A549 (cell line): Measurements from ENCODE around the gene PYGL. TPM values are rescaled to one million over a fixed set of nuclear protein-coding genes. Genes with fewer than 3 reads are reported as not detected.

ENCODE experiments used
- ATAC-seq, 2 experiments: fragments of 200-7000 bp in 1 of 2; fragments of >200 bp in 1 of 2; cut with Nextera tagmentation in 1 of 2; cut with Tn5 transposase in 1 of 2; 3 replicates each; pipeline versions ENCODE4 v1.8.0 to v1.9.1; 2018 to 2020; ENCODE audit warnings: mild to moderate bottlenecking in 1 of 2, moderate library complexity in 1 of 2
- CTCF ChIA-PET: fragments of 300-600 bp; sonication (Branson Sonifier 250); formaldehyde crosslinking; extraction: SDS; loops from one replicate; lab custom pipeline; 2021; ENCODE audit warnings: antibody characterized with exemption, inconsistent platforms; lab: Yijun Ruan, JAX
- POLR2A ChIA-PET: fragments of 350-600 bp; formaldehyde crosslinking; extraction: SDS; loops from one replicate; lab custom pipeline; 2021; ENCODE audit warnings: antibody characterized with exemption, inconsistent platforms; lab: Yijun Ruan, JAX
- DNase-seq, 2 experiments: peaks; one replicate each; pipeline versions ENCODE4 v3.0.0 to v3.0.0-alpha.2; 2011 to 2016; ENCODE audit warnings: low read depth in 1 of 2, low spot score in 1 of 2
- FAIRE-seq: peaks from 2 replicates; lab custom pipeline; 2011; peaks lifted over from hg19 to GRCh38; lab: Jason Lieb, UNC
- H3K27ac ChIP-seq, 2 experiments: fragments of >200 bp; sonication (Bioruptor Twin); formaldehyde crosslinking; 3 replicates each; pipeline ENCODE4 v1.5.1; 2016 to 2017
- H3K4me1 ChIP-seq: fragments of >200 bp; sonication (Bioruptor Twin); formaldehyde crosslinking; 3 replicates; pipeline ENCODE4 v1.6.1; 2016
- H3K4me2 ChIP-seq: fragments of >200 bp; sonication (Bioruptor Twin); formaldehyde crosslinking; 3 replicates; pipeline ENCODE4 v1.6.1; 2016
- H3K4me3 ChIP-seq: fragments of >200 bp; sonication (Bioruptor Twin); formaldehyde crosslinking; 3 replicates; pipeline ENCODE4 v1.5.1; 2016
- H3K9me3 ChIP-seq: fragments of >200 bp; sonication (Bioruptor Twin); formaldehyde crosslinking; 3 replicates; pipeline ENCODE4 v1.6.1; 2016
- BCL3 ChIP-seq: fragments of >200 bp; sonication (Bioruptor Twin); formaldehyde crosslinking; IDR thresholded peaks from 3 replicates; pipeline ENCODE4 v1.6.1; 2016
- BHLHE40 ChIP-seq: IDR thresholded peaks from 2 replicates; pipeline ENCODE4 v1.6.1; 2012; ENCODE audit warnings: low read depth, low read length, inconsistent platforms
- CBX2 ChIP-seq: fragments of 200-600 bp; sonication (generic); IDR thresholded peaks from 2 replicates; pipeline ENCODE4 v1.6.1; 2016; ENCODE audit warnings: low read depth, mild to moderate bottlenecking, borderline replicate concordance
- CHD4 ChIP-seq: fragments of 200-600 bp; sonication (generic); IDR thresholded peaks from 2 replicates; pipeline ENCODE4 v1.6.1; 2016; ENCODE audit warnings: antibody characterized with exemption, mild to moderate bottlenecking, borderline replicate concordance
- E2F6 ChIP-seq: IDR thresholded peaks from 2 replicates; pipeline ENCODE4 v1.6.1; 2012; ENCODE audit warnings: low read depth, borderline replicate concordance
- FOSB ChIP-seq: fragments of 250-450 bp; sonication (Bioruptor Pico); IDR thresholded peaks from 2 replicates; pipeline ENCODE4 v1.5.0; 2020; ENCODE audit warnings: mild to moderate bottlenecking, moderate library complexity
- GATA3 ChIP-seq: IDR thresholded peaks from 2 replicates; pipeline ENCODE4 v1.6.1; 2012; ENCODE audit warnings: borderline replicate concordance
- HDAC2 ChIP-seq: fragments of 200-600 bp; sonication (generic); IDR thresholded peaks from 2 replicates; pipeline ENCODE4 v1.6.1; 2016
- HEYL ChIP-seq: fragments of 250-450 bp; sonication (Bioruptor Pico); IDR thresholded peaks from 2 replicates; pipeline ENCODE4 v1.8.0; 2021; ENCODE audit warnings: mild to moderate bottlenecking, moderate library complexity
- HOXB13 ChIP-seq: fragments of 250-450 bp; sonication (Bioruptor Pico); IDR thresholded peaks from 2 replicates; pipeline ENCODE4 v1.5.0; 2020; ENCODE audit warnings: low read depth, mild to moderate bottlenecking, moderate library complexity
- JUN ChIP-seq, 2 experiments: fragments of >200 bp; sonication (Bioruptor Twin); formaldehyde crosslinking; IDR thresholded peaks; 2 replicates in 1 of 2; 3 replicates in 1 of 2; pipeline ENCODE4 v1.6.1; 2016 to 2017
- MAX ChIP-seq: IDR thresholded peaks from 2 replicates; pipeline ENCODE4 v1.6.1; 2012
- MAZ ChIP-seq: fragments of 150-350 bp; IDR thresholded peaks from 2 replicates; pipeline ENCODE4 v1.6.1; 2014; ENCODE audit warnings: antibody characterized with exemption, low read depth, low read length, borderline replicate concordance
- MYC ChIP-seq: IDR thresholded peaks from 2 replicates; pipeline ENCODE4 v1.6.1; 2012; ENCODE audit warnings: mild to moderate bottlenecking, inconsistent platforms, low read length, improper control_type of control experiment, borderline replicate concordance
- NR3C1 ChIP-seq: fragments of >200 bp; sonication (Bioruptor Twin); formaldehyde crosslinking; IDR thresholded peaks from 3 replicates; pipeline ENCODE4 v1.6.1; 2017
- PBX3 ChIP-seq: IDR thresholded peaks from 2 replicates; pipeline ENCODE4 v1.6.1; 2012
- PHF8 ChIP-seq: fragments of 200-600 bp; sonication (generic); IDR thresholded peaks from 2 replicates; pipeline ENCODE4 v1.6.1; 2016; ENCODE audit warnings: low read depth, mild to moderate bottlenecking, antibody characterized with exemption, moderate library complexity, borderline replicate concordance
- POLR2A ChIP-seq: IDR thresholded peaks from 2 replicates; pipeline ENCODE4 v1.6.1; 2012; ENCODE audit warnings: mild to moderate bottlenecking, low read length
- RARB ChIP-seq: fragments of 250-450 bp; sonication (Bioruptor Pico); IDR thresholded peaks from 2 replicates; pipeline ENCODE4 v1.8.0; 2021; ENCODE audit warnings: mild to moderate bottlenecking, moderate library complexity
- REST ChIP-seq: fragments of 200-600 bp; sonication (generic); IDR thresholded peaks from 2 replicates; pipeline ENCODE4 v1.6.1; 2016; ENCODE audit warnings: antibody characterized with exemption, mild to moderate bottlenecking, moderate library complexity
- RFX5 ChIP-seq: fragments of 450-650 bp; IDR thresholded peaks from 2 replicates; pipeline ENCODE4 v1.7.1; 2014; ENCODE audit warnings: antibody characterized with exemption, mild to moderate bottlenecking, moderate library complexity
- RNF2 ChIP-seq: fragments of 200-600 bp; sonication (generic); IDR thresholded peaks from 2 replicates; pipeline ENCODE4 v1.6.1; 2016; ENCODE audit warnings: low read depth, mild to moderate bottlenecking, antibody characterized with exemption, moderate library complexity, borderline replicate concordance
- SMC3 ChIP-seq: fragments of >200 bp; sonication (Bioruptor Twin); formaldehyde crosslinking; IDR thresholded peaks from 3 replicates; pipeline ENCODE4 v1.6.1; 2018; ENCODE audit warnings: inconsistent platforms
- SREBF2 ChIP-seq: fragments of 450-650 bp; IDR thresholded peaks from 2 replicates; pipeline ENCODE4 v1.6.1; 2014; ENCODE audit warnings: mild to moderate bottlenecking, moderate library complexity
- ZSCAN20 ChIP-seq: fragments of 250-450 bp; sonication (Bioruptor Pico); IDR thresholded peaks from 2 replicates; pipeline ENCODE4 v1.8.0; 2022; ENCODE audit warnings: mild to moderate bottlenecking, moderate library complexity
- WGBS: methylation state at CpG from one replicate; pipeline ENCODE4 v1.1.6; 2017; ENCODE audit errors: missing lambda C conversion rate; 5-methylcytosine and 5-hydroxymethylcytosine counted together
- polyA minus RNA-seq: library from RNA; depleted of rRNA, polyadenylated mRNA; stranded (reverse); fragments of >200 nt; gene quantifications from 2 replicates; pipeline ENCODE4 v1.2.3, GENCODE V29; 2011; rRNA and poly(A)+ RNA removed
- polyA plus RNA-seq, 4 experiments: library from polyadenylated mRNA; depleted of rRNA in 3 of 4; stranded (reverse); fragments of >200 nt; fragmentation: RNase III in 1 of 4; extraction: RNeasy Plus Mini Kit Qiagen cat#74134 plus additional on column Dnase treatment in 1 of 4; gene quantifications; 2 replicates in 3 of 4; 3 replicates in 1 of 4; pipeline ENCODE4 v1.2.3, GENCODE V29; 2011 to 2017

PYGL gene
- polyA plus RNA-seq (2011; rRNA removed), result 119 and 122 TPM in 2 replicates
- 85.1 and 98.4 TPM in 2 replicates for polyA plus RNA-seq (2012; cell fraction: cytosol; rRNA removed)
- polyA plus RNA-seq (2012; cell fraction: nucleus; rRNA removed), result 70.7 and 72.6 TPM in 2 replicates
- 95.9 to 112 TPM (median 112 TPM) in 3 replicates for polyA plus RNA-seq (2017; fragmentation: RNase III; extraction: RNeasy Plus Mini Kit Qiagen cat#74134 plus additional on column Dnase treatment)
- polyA minus RNA-seq, result 68.2 and 68.9 TPM in 2 replicates

GRCh38 chr14:50943943-50944646 lies at the start of gene PYGL:
TSS of gene PYGL (minus strand) at chr14:50944483. CDS start at chr14:50944403, 80 bp downstream.
- ATAC-seq (peak; percentile 91 to 92), FAIRE-seq (no peak)
- WGBS, result 3% methylated on average over 6 of the region's 74 CpGs

GRCh38 chr14:50985859-50986331 lies 41.6 kb upstream of the PYGL start:
- DNase-seq (no peak), ATAC-seq (no peak), FAIRE-seq (no peak)
- Histone ChIP-seq H3K27ac (no peak overlapping the region), H3K4me2 (no peak overlapping the region), H3K9me3 (no peaks in the 10 kb centered on the region), H3K4me1 (peaks cover 10% of the 10 kb centered on the region; the same call in 2 of the 3 replicates), H3K4me3 (no peak overlapping the region)
- 94% methylated on average over 12 of the region's 12 CpGs for WGBS
- ChIA-PET CTCF (interaction anchor here (0.6 to 2.6 kb wide), 4 partner anchors 9 to 321 kb away, joined by 3 to 8 read pairs (median 4); no protein-coding TSS in a partner anchor), POLR2A (no interaction called here)
- TF ChIP-seq PHF8, result no peak
- TF ChIP-seq BCL3, result no peak
- no peak for TF ChIP-seq RNF2
- no peak for TF ChIP-seq REST
- TF ChIP-seq BHLHE40, result no peak
- TF ChIP-seq SMC3, result no peak
- no peak for TF ChIP-seq CBX2
- TF ChIP-seq RFX5, result no peak
- no peak for TF ChIP-seq HEYL (CRISPR knock-in tag)
- no peak for TF ChIP-seq NR3C1
- TF ChIP-seq ZSCAN20 (CRISPR knock-in tag), result no peak

More at GRCh38 chr14:50943943-50944646, at the start of gene PYGL:
- H3K9me3 ChIP-seq, result no peaks in the 10 kb centered on the region
- peaks cover 13% of the 10 kb centered on the region for H3K4me1 ChIP-seq
- ChIA-PET POLR2A (interaction anchor here (0.6 to 1.9 kb wide), 7 partner anchors 11 to 296 kb away, joined by 3 to 21 read pairs (median 5); partner anchors contain the start of genes TMX1 and TRIM9), CTCF (interaction anchor here (0.6 to 5.0 kb wide), 9 partner anchors 9 to 311 kb away, joined by 3 to 29 read pairs (median 3); no protein-coding TSS in a partner anchor)
- peak within 1 kb of the TSS; percentile 85 to 95 for H3K27ac ChIP-seq
- peak; percentile 64; the same call in 1 of the 3 replicates for TF ChIP-seq BCL3
- TF ChIP-seq PHF8, result peak; percentile 76
- no peak for TF ChIP-seq GATA3
- no peak for TF ChIP-seq RFX5
- peak; percentile 87 for TF ChIP-seq POLR2A
- no peak for TF ChIP-seq CBX2
- no peak for TF ChIP-seq NR3C1
- no peak for TF ChIP-seq FOSB (CRISPR knock-in tag)
- TF ChIP-seq MYC, result peak; percentile 87
- TF ChIP-seq CHD4, result no peak
- TF ChIP-seq SREBF2, result no peak
- TF ChIP-seq E2F6, result peak; percentile 57
- no peak for TF ChIP-seq MAZ
- TF ChIP-seq RARB (CRISPR knock-in tag), result no peak
- TF ChIP-seq HEYL (CRISPR knock-in tag), result no peak
- 0 out of 2 replicates have a peak, but pooled peaks have one; percentile 11 for TF ChIP-seq PBX3
- TF ChIP-seq HDAC2, result 0 out of 2 replicates have a peak, but pooled peaks have one; percentile 26
- TF ChIP-seq HOXB13, result no peak
- peak; percentile 96 for TF ChIP-seq MAX
- peak in 1 of 2 experiments; percentile 79; a peak in 2 of 5 replicates for TF ChIP-seq JUN (IDR thresholded peaks at IDR 0.05)
- H3K4me2 ChIP-seq, result peak within 1 kb of the TSS; percentile 85
- H3K4me3 ChIP-seq, result peak within 1 kb of the TSS; percentile 90
- DNase-seq, result peak; percentile 65 to 77
